Chondrocyte (in vitro differentiated cells): ENCODE results near the gene SUCLG1. TPM values are rescaled to one million over a fixed set of nuclear protein-coding genes. Genes with fewer than 3 reads are reported as not detected.

ENCODE experiments used
- DNase-seq: peaks from one replicate; pipeline ENCODE4 v3.0.0; 2021; ENCODE audit warnings: mixed read lengths, low spot score
- H3K27ac Mint-ChIP-seq: one replicate; pipeline ENCODE4 v1.8.0; 2021; ENCODE audit warnings: mild to moderate bottlenecking, moderate library complexity, mixed read lengths; ENCODE audit not compliant: unreplicated experiment
- H3K27me3 Mint-ChIP-seq: 2 replicates; pipeline ENCODE4 v1.8.0; 2021; ENCODE audit warnings: low read depth, mixed read lengths
- H3K36me3 Mint-ChIP-seq: 2 replicates; pipeline ENCODE4 v1.8.0; 2021; ENCODE audit warnings: low read depth, mixed read lengths
- H3K4me1 Mint-ChIP-seq: 2 replicates; pipeline ENCODE4 v1.8.0; 2021; ENCODE audit warnings: low read depth, mild to moderate bottlenecking, mixed read lengths
- H3K4me3 Mint-ChIP-seq: one replicate; pipeline ENCODE4 v1.8.0; 2021; ENCODE audit warnings: mild to moderate bottlenecking, moderate library complexity, mixed read lengths; ENCODE audit not compliant: unreplicated experiment
- H3K9me3 Mint-ChIP-seq: 2 replicates; pipeline ENCODE4 v1.8.0; 2021; ENCODE audit warnings: low read depth, mixed read lengths
- CTCF ChIP-seq: fragments of 200-600 bp; sonication (generic); IDR thresholded peaks from 2 replicates; pipeline ENCODE4 v1.5.0; 2021; ENCODE audit warnings: antibody characterized with exemption, mild to moderate bottlenecking, moderate library complexity
- total RNA-seq: library from RNA; stranded (reverse); gene quantifications from 3 replicates; pipeline ENCODE4 v1.2.1, GENCODE V29; 2021

Gene SUCLG1
- total RNA-seq, 1 donor from 2014 or later, result 38.3 TPM

DNA sequence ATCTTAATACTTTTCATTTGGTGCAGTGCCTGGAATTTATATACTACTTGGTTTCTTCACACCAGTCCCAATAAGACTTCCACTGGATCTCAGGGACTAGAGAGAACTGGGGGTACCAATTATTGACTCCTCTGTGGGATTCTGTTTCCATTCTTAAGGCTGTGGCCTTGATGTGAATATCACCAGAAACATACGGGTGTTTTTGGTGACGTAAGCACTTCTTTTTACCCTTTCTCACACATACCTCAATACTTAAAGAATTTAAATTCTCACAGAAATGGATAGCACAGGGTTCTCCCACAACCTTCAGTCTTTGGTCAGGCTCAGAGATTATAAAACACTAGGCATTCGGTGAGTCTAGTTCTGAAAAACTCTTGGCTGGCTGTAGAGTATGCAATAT, 84.1 kb downstream of the SUCLG1 start:
- Mint-ChIP-seq H3K4me3 (no peak overlapping the region), H3K27me3 (peaks cover 4% of the 10 kb centered on the region), H3K36me3 (no peaks in the 10 kb centered on the region), H3K4me1 (no peaks in the 10 kb centered on the region), H3K27ac (no peak overlapping the region), H3K9me3 (no peaks in the 10 kb centered on the region)
- no peak for DNase-seq
- TF ChIP-seq CTCF, result no peak

DNA sequence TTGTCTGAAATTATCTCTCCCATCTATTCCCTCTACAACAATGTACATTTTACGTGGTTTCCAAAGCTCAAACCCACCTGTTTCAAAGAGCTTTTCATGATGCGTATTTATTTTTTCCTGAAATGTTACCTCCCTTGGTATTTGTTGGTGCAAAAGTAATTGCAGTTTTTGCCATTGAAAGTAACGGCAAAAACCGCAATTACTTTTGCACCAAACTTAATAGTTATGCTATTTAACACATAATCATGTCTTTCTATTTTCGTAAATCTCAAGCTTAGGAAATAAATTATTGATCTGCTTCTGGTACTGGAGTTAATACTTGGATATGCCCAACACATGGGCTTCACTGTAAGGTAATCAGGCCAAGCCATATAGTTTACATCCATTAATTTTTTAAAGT, 85.2 kb downstream of the SUCLG1 start:
- H3K4me1 Mint-ChIP-seq, result no peaks in the 10 kb centered on the region

More for the DNA sequence above, 85.2 kb downstream of the SUCLG1 start:
- Mint-ChIP-seq H3K27ac (no peak overlapping the region), H3K9me3 (no peaks in the 10 kb centered on the region), H3K4me3 (no peak overlapping the region), H3K36me3 (no peaks in the 10 kb centered on the region), H3K27me3 (peaks cover 3% of the 10 kb centered on the region)
- no peak for DNase-seq
- TF ChIP-seq CTCF, result no peak

Other genes starting within 250 kb of the SUCLG1 start
- 0.12 TPM in 1 of 3 replicates, not detected in the others for gene DNAH6, start 57.2 kb upstream of the SUCLG1 start, total RNA-seq